HG02571 (cell line): Measurements from ENCODE around the gene MFN2.

Experiments
- ATAC-seq: cut with Tn5 transposase; IDR thresholded peaks from one replicate; pipeline ENCODE4 v1.9.1; 2021; ENCODE audit warnings: mild to moderate bottlenecking, moderate library complexity; ENCODE audit not compliant: unreplicated experiment

MFN2 gene

GRCh38 chr1:11957897-11958296 lies 22.3 kb upstream of the MFN2 start:
- no peak for ATAC-seq

GRCh38 chr1:11960276-11960675 lies 20.0 kb upstream of the MFN2 start:
- ATAC-seq: no peak

GRCh38 chr1:11960715-11961114 lies 19.5 kb upstream of the MFN2 start:
- ATAC-seq: no peak

- no peak for ATAC-seq
Observed at GRCh38 chr1:11961230-11961629, 19.0 kb upstream of the MFN2 start.

- ATAC-seq: no peak
Observed at GRCh38 chr1:11963622-11964021, 16.6 kb upstream of the MFN2 start.

- ATAC-seq: no peak
Observed at GRCh38 chr1:11964656-11965055, 15.6 kb upstream of the MFN2 start.

- no peak for ATAC-seq
Observed at GRCh38 chr1:11967028-11967547, 13.2 kb upstream of the MFN2 start.

GRCh38 chr1:11970441-11971185 lies 9.6 kb upstream of the MFN2 start:
- ATAC-seq: no peak

GRCh38 chr1:11977625-11978024 lies 2.6 kb upstream of the MFN2 start:
- ATAC-seq: no peak

GRCh38 chr1:11978301-11978700 lies 1.9 kb upstream of the MFN2 start:
- ATAC-seq: no peak

- ATAC-seq: no peak
Observed at GRCh38 chr1:11979028-11979850, 1.0 kb upstream of the MFN2 start.

GRCh38 chr1:11980676-11980972 lies 380 bp downstream of the MFN2 start:
- ATAC-seq: no peak

- ATAC-seq: no peak
Observed at GRCh38 chr1:11981378-11982009, 1.2 kb downstream of the MFN2 start.

- ATAC-seq: no peak
Observed at GRCh38 chr1:11982010-11982392, 1.8 kb downstream of the MFN2 start.

GRCh38 chr1:11984121-11984520 lies 3.9 kb downstream of the MFN2 start:
- no peak for ATAC-seq

- ATAC-seq: no peak
Observed at GRCh38 chr1:11984576-11984975, 4.3 kb downstream of the MFN2 start.

- ATAC-seq: no peak
Observed at GRCh38 chr1:11985171-11985570, 4.9 kb downstream of the MFN2 start.

- no peak for ATAC-seq
Observed at GRCh38 chr1:11985851-11986250, 5.6 kb downstream of the MFN2 start.

GRCh38 chr1:11989669-11990068 lies 9.4 kb downstream of the MFN2 start:
- no peak for ATAC-seq

GRCh38 chr1:11990303-11991032 lies 10.2 kb downstream of the MFN2 start:
- no peak for ATAC-seq
